Breast epithelium (tissue), 3 donors: ENCODE data around the gene KIT.

ENCODE experiments used
- CTCF ChIP-seq, 3 donors: fragments of 450-650 bp; IDR thresholded peaks; one replicate each; pipeline ENCODE4 v1.5.1; 2016 to 2017; ENCODE audit warnings: antibody characterized with exemption in 3 of 3, mild to moderate bottlenecking in 3 of 3, moderate library complexity in 3 of 3
- POLR2A ChIP-seq: fragments of 450-650 bp; IDR thresholded peaks from one replicate; pipeline ENCODE4 v1.6.1; 2016; ENCODE audit warnings: antibody characterized with exemption, mild to moderate bottlenecking, moderate library complexity
- POLR2AphosphoS5 ChIP-seq, 3 donors: sonication (generic); formaldehyde crosslinking; IDR thresholded peaks; one replicate each; pipeline ENCODE4 v1.6.1; 2017; ENCODE audit warnings: antibody characterized with exemption in 3 of 3

GRCh38 chr4:54708339-54709279, 50.9 kb downstream of the KIT start:
- TF ChIP-seq POLR2AphosphoS5 (IDR thresholded peaks at IDR 0.05) = no peak
- TF ChIP-seq CTCF (IDR thresholded peaks at IDR 0.05) = no peak
- no peak for TF ChIP-seq POLR2A
